ENCODE measurements around the gene CDC42EP3. TPM values are rescaled to one million over a fixed set of nuclear protein-coding genes. Genes with fewer than 3 reads are reported as not detected.

Gene CDC42EP3
- total and polyA plus RNA-seq, 8 donors: 3.5 to 11.9 (median 6.4) TPM

- TF ChIP-seq, protein P1, sequence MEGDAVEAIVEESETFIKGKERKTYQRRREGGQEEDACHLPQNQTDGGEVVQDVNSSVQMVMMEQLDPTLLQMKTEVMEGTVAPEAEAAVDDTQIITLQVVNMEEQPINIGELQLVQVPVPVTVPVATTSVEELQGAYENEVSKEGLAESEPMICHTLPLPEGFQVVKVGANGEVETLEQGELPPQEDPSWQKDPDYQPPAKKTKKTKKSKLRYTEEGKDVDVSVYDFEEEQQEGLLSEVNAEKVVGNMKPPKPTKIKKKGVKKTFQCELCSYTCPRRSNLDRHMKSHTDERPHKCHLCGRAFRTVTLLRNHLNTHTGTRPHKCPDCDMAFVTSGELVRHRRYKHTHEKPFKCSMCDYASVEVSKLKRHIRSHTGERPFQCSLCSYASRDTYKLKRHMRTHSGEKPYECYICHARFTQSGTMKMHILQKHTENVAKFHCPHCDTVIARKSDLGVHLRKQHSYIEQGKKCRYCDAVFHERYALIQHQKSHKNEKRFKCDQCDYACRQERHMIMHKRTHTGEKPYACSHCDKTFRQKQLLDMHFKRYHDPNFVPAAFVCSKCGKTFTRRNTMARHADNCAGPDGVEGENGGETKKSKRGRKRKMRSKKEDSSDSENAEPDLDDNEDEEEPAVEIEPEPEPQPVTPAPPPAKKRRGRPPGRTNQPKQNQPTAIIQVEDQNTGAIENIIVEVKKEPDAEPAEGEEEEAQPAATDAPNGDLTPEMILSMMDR (IDR thresholded peaks at IDR 0.05): no peak
- intact Hi-C loops (cut with DNase I): no loop called here
- FAIRE-seq (no peak), ATAC-seq (no peak), DNase-seq (no peak)
- H3K4me1 ChIP-seq: no peaks in the 10 kb centered on the region
- H3K27me3 ChIP-seq: no peaks in the 10 kb centered on the region
- 90 to 94% methylated on average over 3 of the region's 3 CpGs for WGBS, 2 donors
- H3K27ac ChIP-seq: no peak overlapping the region
- H3K4me3 ChIP-seq: no peak overlapping the region
- H3K9me3 ChIP-seq: no peaks in the 10 kb centered on the region
- no peaks in the 10 kb centered on the region for H3K36me3 ChIP-seq
Observed at GRCh38 chr2:37639631-37640030, 31.8 kb downstream of the CDC42EP3 start.

- no peaks in the 10 kb centered on the region for H3K27me3 ChIP-seq
- H3K4me3 ChIP-seq: no peak overlapping the region
- FAIRE-seq: no peak
- H3K36me3 ChIP-seq: no peaks in the 10 kb centered on the region
- no peaks in the 10 kb centered on the region for H3K9me3 ChIP-seq
- intact Hi-C loops (cut with DNase I): no loop called here
- no peaks in the 10 kb centered on the region for H3K4me1 ChIP-seq
- no peak for ATAC-seq
- 89 to 97% methylated on average over 3 of the region's 3 CpGs for WGBS, 2 donors
- H3K27ac ChIP-seq: no peak overlapping the region
- TF ChIP-seq, protein P1 (IDR thresholded peaks at IDR 0.05): no peak
- no peak for DNase-seq
Observed at GRCh38 chr2:37638973-37639372, 32.5 kb downstream of the CDC42EP3 start.

- DNase-seq: no peak
- Histone ChIP-seq H3K9me3 (no peaks in the 10 kb centered on the region), H3K27me3 (no peaks in the 10 kb centered on the region), H3K36me3 (no peaks in the 10 kb centered on the region), H3K4me1 (no peaks in the 10 kb centered on the region), H3K4me3 (no peak overlapping the region), H3K27ac (no peak overlapping the region)
- no peak for FAIRE-seq
- ATAC-seq: no peak
- TF ChIP-seq, protein P1 (IDR thresholded peaks at IDR 0.05): no peak
- intact Hi-C loops (cut with DNase I): no loop called here
- 76 to 80% methylated on average over 2 of the region's 2 CpGs for WGBS, 2 donors
Observed at GRCh38 chr2:37637985-37638384, 33.5 kb downstream of the CDC42EP3 start.

GRCh38 chr2:37637190-37637860 is 34.1 kb downstream of the CDC42EP3 start:
- intact Hi-C loops (cut with DNase I): no loop called here
- FAIRE-seq (no peak), ATAC-seq (no peak), DNase-seq (no peak)
- Histone ChIP-seq H3K36me3 (no peaks in the 10 kb centered on the region), H3K27me3 (no peaks in the 10 kb centered on the region), H3K4me1 (peaks cover 0 to 2% (median 2%) of the 10 kb centered on the region in 3 donors), H3K9me3 (no peaks in the 10 kb centered on the region), H3K4me3 (no peak overlapping the region), H3K27ac (no peak overlapping the region)
- TF ChIP-seq, protein P1 (IDR thresholded peaks at IDR 0.05): no peak
- 81 to 87% methylated on average over 5 of the region's 5 CpGs for WGBS, 2 donors

GRCh38 chr2:37636381-37637066 is 34.9 kb downstream of the CDC42EP3 start:
- no peaks in the 10 kb centered on the region for H3K36me3 ChIP-seq
- peaks cover 7 to 11% (median 10%) of the 10 kb centered on the region in 3 donors for H3K4me1 ChIP-seq
- TF ChIP-seq, protein P1 (IDR thresholded peaks at IDR 0.05): no peak
- H3K4me3 ChIP-seq: no peak overlapping the region
- no peaks in the 10 kb centered on the region for H3K27me3 ChIP-seq
- ATAC-seq (no peak), DNase-seq (no peak), FAIRE-seq (no peak)
- intact Hi-C loops (cut with DNase I): no loop called here
- no peak overlapping the region for H3K27ac ChIP-seq
- no peaks in the 10 kb centered on the region for H3K9me3 ChIP-seq
- 87 to 95% methylated on average over 4 of the region's 4 CpGs for WGBS, 2 donors

All from pancreas (tissue), 10 donors.